NCI-H82 treated with DMSO at 0.1 percent for 48 hours (cell line): ENCODE measurements around the gene PTPRN2.

Source experiments
- DNase-seq: peaks from one replicate; lab custom pipeline; 2025; ENCODE audit not compliant: unreplicated experiment; lab: John Stamatoyannopoulos, UW

Gene PTPRN2

GRCh38 chr7:158015403-158016179 lies 572.0 kb downstream of the PTPRN2 start:
- no peak for DNase-seq

- DNase-seq = no peak
These were observed 572.6 kb downstream of the PTPRN2 start for GRCh38 chr7:158014976-158015375.

DNA sequence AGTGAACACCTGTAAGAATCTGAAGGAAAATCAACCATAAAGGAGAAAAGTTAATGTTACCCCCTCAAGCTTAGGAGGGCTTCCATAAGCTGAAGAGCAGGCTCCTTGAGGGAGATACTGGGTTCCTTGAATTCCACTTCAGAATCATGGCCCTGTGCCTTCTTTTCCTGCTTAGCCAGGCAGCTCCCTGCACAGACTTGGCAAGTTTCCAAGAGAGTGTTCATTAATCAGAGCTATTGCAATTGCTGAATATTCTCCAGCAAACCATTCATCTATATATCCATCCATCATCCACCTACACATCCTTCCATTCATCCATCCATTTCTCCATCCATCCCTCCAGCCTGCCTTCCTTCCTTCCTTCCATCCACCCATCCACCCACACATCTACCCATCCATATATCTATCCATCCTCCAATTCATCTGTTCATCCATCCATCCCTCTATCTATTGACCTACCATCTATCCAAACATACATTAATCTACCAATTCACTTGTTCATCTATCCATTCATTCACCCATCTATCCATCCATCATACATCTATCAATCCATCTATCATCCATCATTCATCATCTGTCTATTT lies 574.4 kb downstream of the PTPRN2 start:
- no peak for DNase-seq

DNA sequence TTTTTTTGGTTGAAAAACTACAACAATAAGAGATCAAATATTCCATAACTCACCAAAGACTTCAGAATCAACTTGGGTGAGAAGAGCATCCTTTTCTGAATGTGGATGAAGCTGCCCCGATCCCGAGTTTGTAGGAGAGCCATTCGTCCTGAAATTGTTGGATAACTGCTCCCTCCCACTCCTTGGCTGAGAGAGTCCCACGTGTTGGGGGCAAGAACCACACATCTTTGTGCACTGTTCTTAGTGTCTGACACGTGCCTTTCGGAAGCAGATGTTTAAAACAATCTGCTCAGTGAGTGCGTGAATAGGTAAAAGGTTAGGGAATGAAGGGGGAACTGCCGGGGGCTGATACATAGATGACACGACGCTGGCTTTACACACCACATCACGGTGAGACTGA lies 575.7 kb downstream of the PTPRN2 start:
- DNase-seq = no peak

- DNase-seq = no peak
These were observed 576.5 kb downstream of the PTPRN2 start for GRCh38 chr7:158010961-158011693.

DNA sequence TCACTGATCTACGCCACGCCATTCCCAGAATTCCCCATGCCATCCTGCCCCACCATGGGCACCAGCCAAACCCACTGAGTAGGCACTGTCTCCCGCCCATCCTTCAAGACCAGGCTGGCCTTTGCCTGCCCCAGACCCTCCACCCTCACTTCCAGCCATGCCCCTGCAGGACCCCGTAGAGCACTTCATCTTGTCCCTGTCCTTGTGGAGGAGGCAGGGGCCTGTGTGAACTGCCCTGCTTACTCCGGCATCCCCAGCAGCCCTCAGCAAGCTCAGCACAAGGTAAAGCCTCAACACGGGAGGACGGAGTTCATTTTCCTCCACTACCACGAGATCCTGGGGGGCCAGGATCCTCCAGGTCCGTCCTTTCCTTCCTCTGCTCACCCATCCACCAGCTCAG lies 577.7 kb downstream of the PTPRN2 start:
- no peak for DNase-seq

- DNase-seq = no peak
These were observed 579.4 kb downstream of the PTPRN2 start for GRCh38 chr7:158008267-158008666.

GRCh38 chr7:158007697-158008257 lies 579.8 kb downstream of the PTPRN2 start:
- no peak for DNase-seq

- no peak for DNase-seq
These were observed 580.6 kb downstream of the PTPRN2 start for GRCh38 chr7:158006841-158007696.

- no peak for DNase-seq
These were observed 582.1 kb downstream of the PTPRN2 start for GRCh38 chr7:158005531-158005930.

- no peak for DNase-seq
These were observed 583.5 kb downstream of the PTPRN2 start for GRCh38 chr7:158004123-158004490.

DNA sequence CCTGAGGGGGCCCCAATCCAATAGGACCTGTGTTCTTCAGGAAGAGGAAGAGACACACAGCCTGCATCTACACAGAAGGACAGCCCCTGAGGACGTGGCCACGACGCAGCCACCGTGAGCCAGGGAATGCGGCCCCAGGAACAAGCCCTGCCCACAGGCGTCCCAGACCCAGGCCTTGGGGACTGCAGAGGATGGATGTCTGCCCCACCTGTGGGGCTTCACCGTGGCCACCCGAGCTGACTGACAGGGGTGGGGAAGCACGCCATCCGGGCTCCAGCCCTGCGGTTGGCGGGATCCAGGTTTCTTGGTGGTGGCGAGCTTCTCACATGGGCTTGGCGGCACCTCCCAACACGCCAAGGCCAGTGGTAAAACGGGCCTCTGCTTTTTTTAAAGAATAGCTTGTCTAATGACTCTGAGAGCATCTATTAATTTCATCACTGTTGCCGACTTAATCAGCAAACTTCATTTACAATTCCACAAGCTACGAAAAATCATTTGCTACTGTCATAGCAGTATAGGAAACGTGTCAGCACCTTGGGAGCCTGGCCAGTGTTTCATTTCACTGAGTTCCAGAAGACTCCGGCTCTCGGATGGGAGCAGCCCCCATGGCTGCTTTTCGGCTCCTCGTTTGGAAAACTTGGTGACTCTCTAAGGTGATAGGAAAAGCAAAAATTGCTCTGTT lies 584.0 kb downstream of the PTPRN2 start:
- DNase-seq = no peak

DNA sequence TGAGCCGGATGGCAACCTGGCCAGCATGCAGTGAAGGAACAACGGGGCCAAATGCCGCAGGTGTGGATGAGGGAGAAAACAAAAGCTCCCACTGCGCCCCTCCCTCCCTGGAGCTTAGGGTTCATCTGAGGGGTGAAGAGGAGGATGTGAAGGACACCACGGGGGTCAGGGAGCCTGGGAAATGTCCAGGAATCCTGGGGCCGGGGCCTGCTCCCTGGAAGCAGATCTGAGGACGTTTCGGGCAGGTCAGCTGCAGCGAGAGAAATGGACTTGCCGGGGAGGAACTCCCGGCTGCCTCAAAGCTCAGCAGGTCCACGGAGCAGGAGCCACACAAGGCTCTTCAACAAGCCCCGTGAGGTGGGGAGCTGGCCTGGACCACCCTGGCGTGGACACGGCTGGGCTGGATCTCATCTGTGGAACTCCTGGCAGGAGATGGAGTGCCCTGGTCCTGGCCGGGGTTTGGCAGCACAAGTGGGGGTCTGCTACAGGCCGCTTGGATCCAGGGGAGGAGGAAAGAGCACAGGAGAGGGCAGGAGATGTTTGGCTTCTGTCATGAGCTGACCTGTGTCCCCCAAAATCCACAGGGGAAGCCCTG lies 585.0 kb downstream of the PTPRN2 start:
- no peak for DNase-seq

DNA sequence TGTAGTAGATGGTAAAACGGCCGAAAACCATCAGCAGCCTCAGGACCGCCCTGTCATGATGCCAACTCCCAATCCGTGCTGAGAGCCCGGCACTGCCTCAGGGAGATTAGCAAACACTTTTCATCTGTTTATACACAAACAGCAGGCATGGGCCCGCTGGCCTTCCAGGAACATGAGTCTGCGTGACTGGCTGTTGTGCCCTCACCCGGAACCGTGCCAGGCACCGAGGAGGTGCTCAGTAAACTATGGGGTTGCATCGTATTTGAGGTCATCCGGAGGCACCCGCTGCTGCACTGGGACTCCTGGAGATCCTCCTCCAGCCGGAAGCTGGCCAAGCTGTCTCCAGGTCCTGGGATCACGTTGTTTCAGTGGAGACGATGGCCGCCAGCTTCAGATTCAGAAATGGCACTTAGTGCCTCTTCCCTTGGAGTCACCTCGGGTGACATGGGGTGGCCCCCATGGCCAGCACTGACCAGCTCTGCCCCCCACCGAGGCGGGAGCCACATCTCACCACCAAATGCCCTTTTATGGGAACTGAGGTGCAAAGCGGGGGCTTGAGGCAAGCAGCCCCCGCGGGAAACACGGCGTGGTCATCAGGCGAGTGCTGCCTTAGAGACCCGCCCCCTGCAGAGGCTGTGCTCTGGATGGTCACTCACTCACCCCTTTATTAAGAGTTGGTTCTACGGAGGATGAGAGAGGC lies 585.9 kb downstream of the PTPRN2 start:
- DNase-seq = no peak

- no peak for DNase-seq
These were observed 586.6 kb downstream of the PTPRN2 start for GRCh38 chr7:158001003-158001402.

GRCh38 chr7:158000160-158000559 lies 587.5 kb downstream of the PTPRN2 start:
- no peak for DNase-seq

DNA sequence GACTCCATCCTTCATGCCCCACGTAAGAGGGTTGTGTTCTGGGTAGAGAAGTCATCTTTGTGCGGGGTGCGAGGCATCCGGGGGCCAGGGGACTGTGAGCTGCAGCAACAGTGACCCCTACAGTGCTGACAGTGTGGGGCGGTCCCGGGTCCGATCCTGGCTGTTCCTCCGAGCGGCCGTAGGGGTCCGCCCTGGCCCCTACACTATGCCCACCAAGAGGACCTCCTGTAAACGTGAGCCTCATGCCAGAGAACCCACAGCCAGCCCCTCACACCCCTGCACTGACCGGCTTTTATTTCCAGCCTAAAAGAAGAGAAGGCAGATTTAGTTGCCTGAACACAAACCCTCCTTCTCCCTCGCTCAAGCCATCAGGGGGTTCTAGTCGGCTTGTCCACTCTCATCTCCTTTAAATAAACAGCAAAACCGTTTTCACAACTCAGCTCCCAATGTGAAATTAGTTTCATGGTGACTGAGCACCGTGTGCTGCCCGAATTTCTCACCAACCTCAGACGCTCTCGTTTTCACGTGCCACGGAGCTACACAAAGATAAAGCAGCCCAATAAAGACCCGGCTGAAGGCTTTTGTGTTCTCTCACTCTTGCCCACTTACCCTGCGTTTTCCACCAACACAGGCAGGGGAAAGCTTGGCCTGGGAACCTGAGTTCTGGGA lies 588.6 kb downstream of the PTPRN2 start:
- no peak for DNase-seq

- no peak for DNase-seq
These were observed 590.2 kb downstream of the PTPRN2 start for GRCh38 chr7:157997471-157997870.

- DNase-seq = no peak
These were observed 590.6 kb downstream of the PTPRN2 start for GRCh38 chr7:157997080-157997440.
